Esophagus muscularis mucosa (tissue), 4 donors: ENCODE data around the gene RNF19B.

Source experiments
- EP300 ChIP-seq: sonication (generic); formaldehyde crosslinking; IDR thresholded peaks from one replicate; pipeline ENCODE4 v1.6.1; 2017; ENCODE audit warnings: antibody characterized with exemption
- POLR2A ChIP-seq: fragments of 450-650 bp; IDR thresholded peaks from one replicate; pipeline ENCODE4 v1.6.1; 2017; ENCODE audit warnings: antibody characterized with exemption, moderate library complexity, mild to moderate bottlenecking, low read depth
- TF ChIP-seq, protein P1 (sequence below), 3 experiments: fragments of 200-600 bp in 2 of 3; fragments of 450-650 bp in 1 of 3; sonication (generic) in 2 of 3; IDR thresholded peaks; one replicate each; pipeline ENCODE4 v1.5.1; 2017 to 2019; ENCODE audit warnings: antibody characterized with exemption in 3 of 3, mild to moderate bottlenecking in 2 of 3, moderate library complexity in 1 of 3

DNA sequence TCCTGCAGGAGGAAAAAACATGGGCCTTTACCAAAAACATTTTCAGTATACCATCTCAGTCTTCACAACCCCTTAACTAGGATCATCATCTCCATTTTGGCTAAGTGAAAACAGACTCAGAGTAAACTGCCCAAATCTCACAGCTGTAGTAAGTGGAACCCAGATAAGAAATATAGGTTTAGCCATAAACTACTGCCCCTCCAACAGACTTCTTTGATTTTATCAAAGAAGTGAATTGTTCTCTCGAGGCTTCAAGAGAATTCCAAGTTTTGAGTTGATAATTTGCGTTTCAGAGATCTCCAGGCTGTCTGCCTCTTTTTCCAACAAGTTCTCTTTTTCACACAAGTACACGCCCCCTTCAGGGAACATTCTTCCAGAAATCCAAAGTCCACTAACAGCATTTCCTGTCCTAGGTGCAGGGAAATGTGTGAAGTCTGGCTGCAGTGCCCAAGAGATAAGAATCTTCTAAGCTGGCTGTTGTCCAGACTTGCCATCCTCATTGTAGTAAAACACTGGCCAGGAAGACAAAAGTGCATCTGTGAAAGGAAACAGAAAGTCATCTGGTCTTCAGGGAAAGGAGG is 30.8 kb downstream of the RNF19B start:
- TF ChIP-seq, protein P1, sequence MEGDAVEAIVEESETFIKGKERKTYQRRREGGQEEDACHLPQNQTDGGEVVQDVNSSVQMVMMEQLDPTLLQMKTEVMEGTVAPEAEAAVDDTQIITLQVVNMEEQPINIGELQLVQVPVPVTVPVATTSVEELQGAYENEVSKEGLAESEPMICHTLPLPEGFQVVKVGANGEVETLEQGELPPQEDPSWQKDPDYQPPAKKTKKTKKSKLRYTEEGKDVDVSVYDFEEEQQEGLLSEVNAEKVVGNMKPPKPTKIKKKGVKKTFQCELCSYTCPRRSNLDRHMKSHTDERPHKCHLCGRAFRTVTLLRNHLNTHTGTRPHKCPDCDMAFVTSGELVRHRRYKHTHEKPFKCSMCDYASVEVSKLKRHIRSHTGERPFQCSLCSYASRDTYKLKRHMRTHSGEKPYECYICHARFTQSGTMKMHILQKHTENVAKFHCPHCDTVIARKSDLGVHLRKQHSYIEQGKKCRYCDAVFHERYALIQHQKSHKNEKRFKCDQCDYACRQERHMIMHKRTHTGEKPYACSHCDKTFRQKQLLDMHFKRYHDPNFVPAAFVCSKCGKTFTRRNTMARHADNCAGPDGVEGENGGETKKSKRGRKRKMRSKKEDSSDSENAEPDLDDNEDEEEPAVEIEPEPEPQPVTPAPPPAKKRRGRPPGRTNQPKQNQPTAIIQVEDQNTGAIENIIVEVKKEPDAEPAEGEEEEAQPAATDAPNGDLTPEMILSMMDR (IDR thresholded peaks at IDR 0.05), result no peak
- TF ChIP-seq POLR2A, result no peak
- TF ChIP-seq EP300, result no peak
